PC-3 (cell line): ENCODE measurements around the gene C1orf21. TPM values are rescaled to one million over a fixed set of nuclear protein-coding genes. Genes with fewer than 3 reads are reported as not detected.
A peak's percentile ranks its signal among the peaks of the same experiment; 100 is the strongest.

Experiments
- ATAC-seq: fragments of 200-7000 bp; cut with Tn5 transposase; 2 replicates; pipeline ENCODE4 v1.9.1; 2020; ENCODE audit warnings: mild to moderate bottlenecking, moderate library complexity
- BruUV-seq: library from RNA; stranded (reverse); fragments of 400-500 nt; replicated peaks from 2 replicates; lab custom pipeline; 2021; lab: Mats Ljungman, UMichigan
- CTCF ChIA-PET: fragments of 300-600 bp; sonication (Branson Sonifier 250); formaldehyde crosslinking; loops from one replicate; lab custom pipeline; 2022; ENCODE audit warnings: antibody characterized with exemption; lab: Charles Lee
- POLR2A ChIA-PET: fragments of 300-600 bp; sonication (Branson Sonifier 250); formaldehyde crosslinking; loops from one replicate; lab custom pipeline; 2022; ENCODE audit warnings: antibody characterized with exemption; ENCODE audit not compliant: unreplicated experiment; lab: Charles Lee
- DNase-seq: peaks from one replicate; pipeline ENCODE4 v3.0.0-alpha.2; 2015
- H2AFZ ChIP-seq: fragments of 300-600 bp; sonication (generic); 2 replicates; pipeline ENCODE4 v1.6.0; 2016; ENCODE audit warnings: antibody characterized with exemption, low read length
- H3F3A ChIP-seq: fragments of 300-600 bp; sonication (generic); one replicate; pipeline ENCODE4 v1.6.0; 2017; ENCODE audit warnings: antibody characterized with exemption, low read length, control low read depth, mild to moderate bottlenecking; ENCODE audit not compliant: unreplicated experiment
- H3K27ac ChIP-seq: fragments of 300-600 bp; sonication (generic); 2 replicates; pipeline ENCODE4 v1.5.1; 2016; ENCODE audit warnings: mild to moderate bottlenecking, low read length
- H3K27me3 ChIP-seq: fragments of 300-600 bp; sonication (generic); 2 replicates; pipeline ENCODE4 v1.6.1; 2016; ENCODE audit warnings: low read length, mixed read lengths
- H3K36me3 ChIP-seq: fragments of 300-600 bp; sonication (generic); 2 replicates; pipeline ENCODE4 v1.6.1; 2016; ENCODE audit warnings: low read depth, mixed run types, low read length, mixed read lengths
- H3K4me1 ChIP-seq: fragments of 300-600 bp; sonication (generic); 2 replicates; pipeline ENCODE4 v1.5.1; 2016; ENCODE audit warnings: low read length; ENCODE audit not compliant: insufficient read depth
- H3K4me2 ChIP-seq: fragments of 300-600 bp; sonication (generic); 2 replicates; pipeline ENCODE4 v1.6.0; 2016; ENCODE audit warnings: low read length
- H3K4me3 ChIP-seq: fragments of 300-600 bp; sonication (generic); 2 replicates; pipeline ENCODE4 v1.5.1; 2016; ENCODE audit warnings: mild to moderate bottlenecking, low read length, mixed read lengths
- H3K79me2 ChIP-seq: fragments of 300-600 bp; sonication (generic); 2 replicates; pipeline ENCODE4 v1.6.1; 2017; ENCODE audit warnings: low read length, mixed read lengths
- H3K9ac ChIP-seq: fragments of 300-600 bp; sonication (generic); 2 replicates; pipeline ENCODE4 v1.6.0; 2016; ENCODE audit warnings: mild to moderate bottlenecking, low read length
- H3K9me2 ChIP-seq: fragments of 300-600 bp; sonication (generic); replicated peaks from 2 replicates; pipeline ENCODE4 v1.6.1; 2016; ENCODE audit warnings: mixed run types, low read length, mixed read lengths
- H3K9me3 ChIP-seq: fragments of 300-600 bp; sonication (generic); 2 replicates; pipeline ENCODE4 v1.6.1; 2016; ENCODE audit warnings: low read length, mixed read lengths
- H4K20me1 ChIP-seq: fragments of 300-600 bp; sonication (generic); 2 replicates; pipeline ENCODE4 v1.6.1; 2016; ENCODE audit warnings: low read length, mixed read lengths
- EZH2 ChIP-seq: fragments of 300-600 bp; sonication (generic); IDR thresholded peaks from one replicate; pipeline ENCODE4 v1.6.1; 2017; ENCODE audit warnings: antibody characterized with exemption, mild to moderate bottlenecking, low read length; ENCODE audit not compliant: unreplicated experiment
- EZH2phosphoT487 ChIP-seq: fragments of 300-600 bp; sonication (generic); IDR thresholded peaks from 2 replicates; pipeline ENCODE4 v1.6.1; 2018; ENCODE audit warnings: mild to moderate bottlenecking, antibody characterized with exemption, low read length, borderline replicate concordance
- intact Hi-C: fragments of 100-400 bp; cut with micrococcal nuclease; formaldehyde crosslinking; loops from 2 replicates; pipeline ENCODE4 v1.9.0; 2023
- total RNA-seq: library from RNA; depleted of rRNA; stranded (reverse); fragments of >200 nt; gene quantifications from 2 replicates; pipeline ENCODE4 v1.2.3, GENCODE V29; 2014
- TF ChIP-seq, protein P1 (sequence below): fragments of 300-600 bp; sonication (generic); conservative IDR thresholded peaks from 2 replicates; pipeline ENCODE4 v1.5.1; 2017; ENCODE audit warnings: antibody characterized with exemption, low read depth, mild to moderate bottlenecking, low read length

The C1orf21 gene
- total RNA-seq, 1 experiment from 2014 or later, result 1.3 TPM

DNA sequence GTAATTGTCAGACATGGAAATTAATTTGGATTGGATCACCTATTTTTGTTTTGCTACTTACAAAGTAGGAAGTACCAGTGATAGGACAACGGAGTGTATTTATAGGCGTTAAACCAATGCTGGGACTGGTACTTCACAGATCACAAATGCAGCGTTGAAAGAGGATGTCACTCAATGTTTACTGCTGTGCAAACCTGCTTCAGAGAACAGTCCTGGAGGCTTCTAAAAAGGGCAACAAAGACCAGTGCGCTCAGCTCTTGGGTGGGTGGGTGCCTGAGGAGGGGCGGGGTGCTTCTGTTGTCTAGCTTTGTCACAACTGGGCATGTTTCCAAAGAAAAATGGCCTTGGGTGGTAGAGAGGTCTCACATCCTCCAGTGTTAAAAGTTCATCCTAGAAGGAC lies 2.1 kb downstream of the C1orf21 start:
- H2AFZ ChIP-seq, result no peak overlapping the region
- no peaks in the 10 kb centered on the region for H3K9me2 ChIP-seq
- H3K9me3 ChIP-seq, result no peaks in the 10 kb centered on the region
- peaks cover 10% of the 10 kb centered on the region; the same call in 1 of the 2 replicates for H3K4me1 ChIP-seq
- intact Hi-C loops, result loop anchor here (5.0 to 10.0 kb wide), 4 partner anchors 144 to 306 kb away; no protein-coding TSS in a partner anchor
- H3K4me3 ChIP-seq, result peak overlapping the region; percentile 90
- ATAC-seq (no peak), DNase-seq (peak; percentile 11)
- H4K20me1 ChIP-seq, result no peaks in the 10 kb centered on the region
- H3K27ac ChIP-seq, result no peak overlapping the region
- H3K27me3 ChIP-seq, result no peaks in the 10 kb centered on the region
- POLR2A ChIA-PET, result no interaction called here
- TF ChIP-seq EZH2 (no peak), EZH2phosphoT487 (no peak)
- TF ChIP-seq, protein P1, sequence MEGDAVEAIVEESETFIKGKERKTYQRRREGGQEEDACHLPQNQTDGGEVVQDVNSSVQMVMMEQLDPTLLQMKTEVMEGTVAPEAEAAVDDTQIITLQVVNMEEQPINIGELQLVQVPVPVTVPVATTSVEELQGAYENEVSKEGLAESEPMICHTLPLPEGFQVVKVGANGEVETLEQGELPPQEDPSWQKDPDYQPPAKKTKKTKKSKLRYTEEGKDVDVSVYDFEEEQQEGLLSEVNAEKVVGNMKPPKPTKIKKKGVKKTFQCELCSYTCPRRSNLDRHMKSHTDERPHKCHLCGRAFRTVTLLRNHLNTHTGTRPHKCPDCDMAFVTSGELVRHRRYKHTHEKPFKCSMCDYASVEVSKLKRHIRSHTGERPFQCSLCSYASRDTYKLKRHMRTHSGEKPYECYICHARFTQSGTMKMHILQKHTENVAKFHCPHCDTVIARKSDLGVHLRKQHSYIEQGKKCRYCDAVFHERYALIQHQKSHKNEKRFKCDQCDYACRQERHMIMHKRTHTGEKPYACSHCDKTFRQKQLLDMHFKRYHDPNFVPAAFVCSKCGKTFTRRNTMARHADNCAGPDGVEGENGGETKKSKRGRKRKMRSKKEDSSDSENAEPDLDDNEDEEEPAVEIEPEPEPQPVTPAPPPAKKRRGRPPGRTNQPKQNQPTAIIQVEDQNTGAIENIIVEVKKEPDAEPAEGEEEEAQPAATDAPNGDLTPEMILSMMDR, result no peak
- H3K36me3 ChIP-seq, result no peaks in the 10 kb centered on the region
- no TSS peak for BruUV-seq
- H3K9ac ChIP-seq, result no peak overlapping the region
- H3K4me2 ChIP-seq, result peak overlapping the region; percentile 97
- H3K79me2 ChIP-seq, result 0 out of 2 replicates have a peak, but pooled peaks cover 4% of the 10 kb centered on the region
- H3F3A ChIP-seq, result no peaks in the 10 kb centered on the region
- CTCF ChIA-PET, result no interaction called here

DNA sequence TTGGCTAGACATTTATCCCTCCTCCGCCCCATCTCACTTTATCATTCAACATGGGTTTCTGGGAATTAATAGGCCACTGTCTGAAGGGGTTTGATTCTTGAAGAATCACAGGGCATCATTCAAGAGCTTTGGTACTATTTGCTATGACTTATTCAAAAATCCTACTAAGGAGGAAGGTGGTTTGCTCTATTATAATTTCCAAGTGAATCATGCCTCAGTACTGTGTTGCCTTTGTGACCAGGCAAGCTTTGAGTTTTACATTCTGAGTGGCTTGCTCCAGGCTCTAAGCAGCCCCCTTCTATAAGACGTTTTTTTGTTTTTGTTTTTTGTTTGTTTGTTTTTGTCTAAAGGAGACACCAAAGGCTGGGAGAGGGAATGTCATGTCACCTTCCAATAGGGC lies 2.6 kb downstream of the C1orf21 start:
- ChIA-PET CTCF (no interaction called here), POLR2A (no interaction called here)
- peaks cover 10% of the 10 kb centered on the region; the same call in 1 of the 2 replicates for H3K4me1 ChIP-seq

DNA sequence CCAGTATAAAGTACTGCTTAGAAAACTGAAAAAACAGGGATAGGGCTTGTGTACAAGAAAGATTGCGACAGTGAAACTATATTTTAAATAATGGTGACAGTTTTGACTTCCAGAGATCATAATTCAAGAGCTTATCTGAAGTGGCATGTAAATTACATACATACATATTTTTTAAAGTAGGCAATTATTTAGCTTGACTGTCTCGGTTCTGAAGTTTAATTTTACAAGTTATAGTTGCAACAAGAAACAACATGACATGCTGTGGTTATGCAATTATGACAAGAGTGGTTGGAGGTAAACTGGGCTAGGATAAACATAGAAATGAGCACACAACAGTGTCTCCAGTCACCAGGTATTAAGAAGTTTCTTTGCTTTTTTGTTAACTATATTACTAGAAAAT lies 4.1 kb downstream of the C1orf21 start:
- H3K9ac ChIP-seq, result no peak overlapping the region
- no peaks in the 10 kb centered on the region for H3K9me3 ChIP-seq
- BruUV-seq, result no TSS peak
- H3K9me2 ChIP-seq, result no peaks in the 10 kb centered on the region
- no peak for ATAC-seq
- CTCF ChIA-PET, result no interaction called here
- POLR2A ChIA-PET, result no interaction called here
- H3K27ac ChIP-seq, result no peak overlapping the region
- intact Hi-C loops, result no loop called here
- no peak overlapping the region for H3K4me3 ChIP-seq
- H3K79me2 ChIP-seq, result 0 out of 2 replicates have a peak, but pooled peaks cover 4% of the 10 kb centered on the region
- H4K20me1 ChIP-seq, result no peaks in the 10 kb centered on the region
- no peak for DNase-seq
- H3K4me1 ChIP-seq, result peaks cover 10% of the 10 kb centered on the region; the same call in 1 of the 2 replicates
- TF ChIP-seq, protein P1, result no peak
- TF ChIP-seq EZH2 (no peak), EZH2phosphoT487 (no peak)
- H3F3A ChIP-seq, result no peaks in the 10 kb centered on the region
- H3K36me3 ChIP-seq, result no peaks in the 10 kb centered on the region
- H3K4me2 ChIP-seq, result no peak overlapping the region
- H3K27me3 ChIP-seq, result no peaks in the 10 kb centered on the region
- H2AFZ ChIP-seq, result no peak overlapping the region

More for the DNA sequence above, 2.6 kb downstream of the C1orf21 start:
- H3K9ac ChIP-seq, result no peak overlapping the region
- no peaks in the 10 kb centered on the region for H3K27me3 ChIP-seq
- BruUV-seq, result no TSS peak
- ATAC-seq, result no peak
- H2AFZ ChIP-seq, result no peak overlapping the region
- no peaks in the 10 kb centered on the region for H3K9me2 ChIP-seq
- no peak overlapping the region for H3K27ac ChIP-seq
- H3K36me3 ChIP-seq, result no peaks in the 10 kb centered on the region
- TF ChIP-seq, protein P1, result no peak
- TF ChIP-seq EZH2phosphoT487, result no peak
- TF ChIP-seq EZH2, result no peak
- no peaks in the 10 kb centered on the region for H4K20me1 ChIP-seq
- no peak overlapping the region for H3K4me2 ChIP-seq
- H3K9me3 ChIP-seq, result no peaks in the 10 kb centered on the region
- 0 out of 2 replicates have a peak, but pooled peaks cover 4% of the 10 kb centered on the region for H3K79me2 ChIP-seq
- no peak for DNase-seq
- H3F3A ChIP-seq, result no peaks in the 10 kb centered on the region
- intact Hi-C loops, result loop anchor here (5.0 to 10.0 kb wide), 4 partner anchors 145 to 305 kb away; no protein-coding TSS in a partner anchor
- H3K4me3 ChIP-seq, result no peak overlapping the region
